A549 (cell line): Measurements from ENCODE around the gene PRKCZ. TPM values are rescaled to one million over a fixed set of nuclear protein-coding genes. Genes with fewer than 3 reads are reported as not detected.
A peak's percentile ranks its signal among the peaks of the same experiment; 100 is the strongest.

ENCODE experiments used
- ATAC-seq, 2 experiments: fragments of 200-7000 bp in 1 of 2; fragments of >200 bp in 1 of 2; cut with Nextera tagmentation in 1 of 2; cut with Tn5 transposase in 1 of 2; 3 replicates each; pipeline versions ENCODE4 v1.8.0 to v1.9.1; 2018 to 2020; ENCODE audit warnings: mild to moderate bottlenecking in 1 of 2, moderate library complexity in 1 of 2
- CTCF ChIA-PET: fragments of 300-600 bp; sonication (Branson Sonifier 250); formaldehyde crosslinking; extraction: SDS; loops from one replicate; lab custom pipeline; 2021; ENCODE audit warnings: antibody characterized with exemption, inconsistent platforms; lab: Yijun Ruan, JAX
- POLR2A ChIA-PET: fragments of 350-600 bp; formaldehyde crosslinking; extraction: SDS; loops from one replicate; lab custom pipeline; 2021; ENCODE audit warnings: antibody characterized with exemption, inconsistent platforms; lab: Yijun Ruan, JAX
- DNase-seq, 2 experiments: peaks; one replicate each; pipeline versions ENCODE4 v3.0.0 to v3.0.0-alpha.2; 2011 to 2016; ENCODE audit warnings: low read depth in 1 of 2, low spot score in 1 of 2
- FAIRE-seq: peaks from 2 replicates; lab custom pipeline; 2011; peaks lifted over from hg19 to GRCh38; lab: Jason Lieb, UNC
- H3K27ac ChIP-seq, 2 experiments: fragments of >200 bp; sonication (Bioruptor Twin); formaldehyde crosslinking; 3 replicates each; pipeline ENCODE4 v1.5.1; 2016 to 2017
- H3K4me1 ChIP-seq: fragments of >200 bp; sonication (Bioruptor Twin); formaldehyde crosslinking; 3 replicates; pipeline ENCODE4 v1.6.1; 2016
- H3K4me2 ChIP-seq: fragments of >200 bp; sonication (Bioruptor Twin); formaldehyde crosslinking; 3 replicates; pipeline ENCODE4 v1.6.1; 2016
- H3K4me3 ChIP-seq: fragments of >200 bp; sonication (Bioruptor Twin); formaldehyde crosslinking; 3 replicates; pipeline ENCODE4 v1.5.1; 2016
- H3K9me3 ChIP-seq: fragments of >200 bp; sonication (Bioruptor Twin); formaldehyde crosslinking; 3 replicates; pipeline ENCODE4 v1.6.1; 2016
- BHLHE40 ChIP-seq: IDR thresholded peaks from 2 replicates; pipeline ENCODE4 v1.6.1; 2012; ENCODE audit warnings: low read depth, low read length, inconsistent platforms
- CBX8 ChIP-seq: fragments of 200-600 bp; sonication (generic); IDR thresholded peaks from 2 replicates; pipeline ENCODE4 v1.6.1; 2016
- CEBPB ChIP-seq, 2 experiments: fragments of >200 bp in 1 of 2; sonication (Bioruptor Twin) in 1 of 2; formaldehyde crosslinking in 1 of 2; IDR thresholded peaks; 2 replicates each; pipeline ENCODE4 v1.6.1; 2012 to 2016
- CHD2 ChIP-seq: fragments of 150-350 bp; IDR thresholded peaks from 2 replicates; pipeline ENCODE4 v1.6.1; 2014; ENCODE audit warnings: low read length; ENCODE audit not compliant: partially characterized antibody
- CHD4 ChIP-seq: fragments of 200-600 bp; sonication (generic); IDR thresholded peaks from 2 replicates; pipeline ENCODE4 v1.6.1; 2016; ENCODE audit warnings: antibody characterized with exemption, mild to moderate bottlenecking, borderline replicate concordance
- ELK1 ChIP-seq: fragments of 150-350 bp; IDR thresholded peaks from 2 replicates; pipeline ENCODE4 v1.6.1; 2014; ENCODE audit warnings: low read depth, mild to moderate bottlenecking, low read length
- ESRRA ChIP-seq: fragments of 150-350 bp; IDR thresholded peaks from 2 replicates; pipeline ENCODE4 v1.6.1; 2014; ENCODE audit warnings: mild to moderate bottlenecking, low read length, borderline replicate concordance
- FOSB ChIP-seq: fragments of 250-450 bp; sonication (Bioruptor Pico); IDR thresholded peaks from 2 replicates; pipeline ENCODE4 v1.5.0; 2020; ENCODE audit warnings: mild to moderate bottlenecking, moderate library complexity
- FOXS1 ChIP-seq: fragments of 250-450 bp; sonication (Bioruptor Pico); IDR thresholded peaks from 2 replicates; pipeline ENCODE4 v1.5.0; 2020; ENCODE audit warnings: mild to moderate bottlenecking, moderate library complexity
- HOXB13 ChIP-seq: fragments of 250-450 bp; sonication (Bioruptor Pico); IDR thresholded peaks from 2 replicates; pipeline ENCODE4 v1.5.0; 2020; ENCODE audit warnings: low read depth, mild to moderate bottlenecking, moderate library complexity
- HOXB5 ChIP-seq: fragments of 250-450 bp; sonication (Bioruptor Pico); IDR thresholded peaks from 2 replicates; pipeline ENCODE4 v1.5.0; 2020; ENCODE audit warnings: mild to moderate bottlenecking, moderate library complexity
- JUN ChIP-seq, 2 experiments: fragments of >200 bp; sonication (Bioruptor Twin); formaldehyde crosslinking; IDR thresholded peaks; 2 replicates in 1 of 2; 3 replicates in 1 of 2; pipeline ENCODE4 v1.6.1; 2016 to 2017
- JUNB ChIP-seq: fragments of >200 bp; sonication (Bioruptor Twin); formaldehyde crosslinking; IDR thresholded peaks from 2 replicates; pipeline ENCODE4 v1.6.1; 2016
- KDM1A ChIP-seq: fragments of 200-600 bp; sonication (generic); IDR thresholded peaks from 2 replicates; pipeline ENCODE4 v1.6.1; 2016; ENCODE audit warnings: low read depth, mild to moderate bottlenecking
- KDM5A ChIP-seq: fragments of 200-600 bp; sonication (generic); IDR thresholded peaks from 2 replicates; pipeline ENCODE4 v1.6.1; 2016; ENCODE audit warnings: antibody characterized with exemption, mild to moderate bottlenecking
- MYC ChIP-seq: IDR thresholded peaks from 2 replicates; pipeline ENCODE4 v1.6.1; 2012; ENCODE audit warnings: mild to moderate bottlenecking, inconsistent platforms, low read length, improper control_type of control experiment, borderline replicate concordance
- NR3C1 ChIP-seq: fragments of >200 bp; sonication (Bioruptor Twin); formaldehyde crosslinking; IDR thresholded peaks from 3 replicates; pipeline ENCODE4 v1.6.1; 2017
- RFX5 ChIP-seq: fragments of 450-650 bp; IDR thresholded peaks from 2 replicates; pipeline ENCODE4 v1.7.1; 2014; ENCODE audit warnings: antibody characterized with exemption, mild to moderate bottlenecking, moderate library complexity
- SREBF2 ChIP-seq: fragments of 450-650 bp; IDR thresholded peaks from 2 replicates; pipeline ENCODE4 v1.6.1; 2014; ENCODE audit warnings: mild to moderate bottlenecking, moderate library complexity
- TP53 ChIP-seq: fragments of 250-450 bp; sonication (Bioruptor Pico); IDR thresholded peaks from 2 replicates; pipeline ENCODE4 v1.5.0; 2021; ENCODE audit warnings: mild to moderate bottlenecking, moderate library complexity
- ZC3H11A ChIP-seq: fragments of 450-650 bp; IDR thresholded peaks from 2 replicates; pipeline ENCODE4 v1.6.1; 2014; ENCODE audit warnings: antibody characterized with exemption, mild to moderate bottlenecking
- WGBS: methylation state at CpG from one replicate; pipeline ENCODE4 v1.1.6; 2017; ENCODE audit errors: missing lambda C conversion rate; 5-methylcytosine and 5-hydroxymethylcytosine counted together
- polyA plus RNA-seq, 4 experiments: library from polyadenylated mRNA; depleted of rRNA in 3 of 4; stranded (reverse); fragments of >200 nt; fragmentation: RNase III in 1 of 4; extraction: RNeasy Plus Mini Kit Qiagen cat#74134 plus additional on column Dnase treatment in 1 of 4; gene quantifications; 2 replicates in 3 of 4; 3 replicates in 1 of 4; pipeline ENCODE4 v1.2.3, GENCODE V29; 2011 to 2017
- TF ChIP-seq, protein P1 (sequence below): IDR thresholded peaks from 2 replicates; pipeline ENCODE4 v1.6.1; 2012; ENCODE audit warnings: low read depth, borderline replicate concordance
- TF ChIP-seq, protein P2 (sequence below): fragments of 250-450 bp; sonication (Bioruptor Pico); IDR thresholded peaks from 2 replicates; pipeline ENCODE4 v1.5.0; 2020; ENCODE audit warnings: low read depth, mild to moderate bottlenecking, moderate library complexity

Gene PRKCZ
- polyA plus RNA-seq, 2 of the 4 experiments (the other 2 are of a cell fraction): 9.5 to 9.8 TPM

- POLR2A ChIA-PET: no interaction called here
Observed at GRCh38 chr1:2124446-2125198, 74.4 kb downstream of the PRKCZ start.

GRCh38 chr1:2125350-2126211, 75.4 kb downstream of the PRKCZ start:
- no peak overlapping the region for H3K4me2 ChIP-seq
- DNase-seq (no peak), FAIRE-seq (no peak), ATAC-seq (no peak)
- no peak overlapping the region for H3K4me3 ChIP-seq
- 90% methylated on average over 26 of the region's 34 CpGs for WGBS
- H3K27ac ChIP-seq: no peak overlapping the region
- H3K9me3 ChIP-seq: no peaks in the 10 kb centered on the region
- H3K4me1 ChIP-seq: no peaks in the 10 kb centered on the region
- CTCF ChIA-PET: interaction anchor here (1.0 to 2.1 kb wide), 2 partner anchors 14 to 15 kb away, joined by 3 to 8 read pairs; no protein-coding TSS in a partner anchor
- TF ChIP-seq CHD2 (no peak), ESRRA (no peak), JUNB (no peak), FOXS1 (CRISPR knock-in tag) (no peak), CEBPB (IDR thresholded peaks at IDR 0.05) (no peak), TP53 (CRISPR knock-in tag) (no peak), FOSB (no peak), BHLHE40 (no peak), CHD4 (no peak), CBX8 (no peak), HOXB13 (CRISPR knock-in tag) (no peak), RFX5 (no peak)
- TF ChIP-seq, protein P1, sequence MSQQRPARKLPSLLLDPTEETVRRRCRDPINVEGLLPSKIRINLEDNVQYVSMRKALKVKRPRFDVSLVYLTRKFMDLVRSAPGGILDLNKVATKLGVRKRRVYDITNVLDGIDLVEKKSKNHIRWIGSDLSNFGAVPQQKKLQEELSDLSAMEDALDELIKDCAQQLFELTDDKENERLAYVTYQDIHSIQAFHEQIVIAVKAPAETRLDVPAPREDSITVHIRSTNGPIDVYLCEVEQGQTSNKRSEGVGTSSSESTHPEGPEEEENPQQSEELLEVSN: no peak
- POLR2A ChIA-PET: no interaction called here

More at GRCh38 chr1:2124446-2125198, 74.4 kb downstream of the PRKCZ start:
- no peak overlapping the region for H3K4me2 ChIP-seq
- TF ChIP-seq NR3C1 (no peak), MYC (no peak), ESRRA (no peak), HOXB5 (no peak), SREBF2 (no peak), ZC3H11A (no peak), KDM1A (no peak), RFX5 (no peak)
- TF ChIP-seq, all 56 proteins: peak for 0
- H3K27ac ChIP-seq: no peak overlapping the region
- FAIRE-seq: no peak
- no peak for DNase-seq
- CTCF ChIA-PET: interaction anchor here (1.0 kb wide), 1 partner anchor 16 kb away, joined by 3 read pairs; no protein-coding TSS in a partner anchor
- ATAC-seq: no peak
- no peak overlapping the region for H3K4me3 ChIP-seq
- no peaks in the 10 kb centered on the region for H3K9me3 ChIP-seq
- H3K4me1 ChIP-seq: no peaks in the 10 kb centered on the region
- WGBS: 87% methylated on average over 25 of the region's 31 CpGs

GRCh38 chr1:2126331-2127186, 76.3 kb downstream of the PRKCZ start:
- whole genome bisulfite sequencing: 93% methylated on average over 16 of the region's 39 CpGs
- TF ChIP-seq, protein P2, sequence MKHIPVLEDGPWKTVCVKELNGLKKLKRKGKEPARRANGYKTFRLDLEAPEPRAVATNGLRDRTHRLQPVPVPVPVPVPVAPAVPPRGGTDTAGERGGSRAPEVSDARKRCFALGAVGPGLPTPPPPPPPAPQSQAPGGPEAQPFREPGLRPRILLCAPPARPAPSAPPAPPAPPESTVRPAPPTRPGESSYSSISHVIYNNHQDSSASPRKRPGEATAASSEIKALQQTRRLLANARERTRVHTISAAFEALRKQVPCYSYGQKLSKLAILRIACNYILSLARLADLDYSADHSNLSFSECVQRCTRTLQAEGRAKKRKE: no peak
- no peak for TF ChIP-seq KDM5A
- no peak for TF ChIP-seq ELK1
- TF ChIP-seq JUN (IDR thresholded peaks at IDR 0.05): no peak
- H3K9me3 ChIP-seq: no peaks in the 10 kb centered on the region
- H3K4me1 ChIP-seq: no peaks in the 10 kb centered on the region
- H3K27ac ChIP-seq: no peak overlapping the region
- DNase-seq (no peak), ATAC-seq (peak; percentile 10 to 48; a peak in 3 of 6 replicates), FAIRE-seq (no peak)
- ChIA-PET POLR2A (no interaction called here), CTCF (interaction anchor here (2.1 kb wide), 1 partner anchor 13 kb away, joined by 8 read pairs; no protein-coding TSS in a partner anchor)
- H3K4me2 ChIP-seq: no peak overlapping the region
- H3K4me3 ChIP-seq: no peak overlapping the region
